GM23338 (cell line): ENCODE measurements around the gene PID1. TPM values are rescaled to one million over a fixed set of nuclear protein-coding genes. Genes with fewer than 3 reads are reported as not detected.

Source experiments
- ATAC-seq: fragments of 200-7000 bp; cut with Tn5 transposase; 3 replicates; pipeline ENCODE4 v1.9.1; 2020
- DNase-seq: peaks from one replicate; pipeline ENCODE4 v3.0.0-alpha.2; 2015; ENCODE audit warnings: low spot score
- H2AFZ ChIP-seq: fragments of 200-600 bp; sonication (generic); 2 replicates; pipeline ENCODE4 v1.8.0; 2016; ENCODE audit warnings: antibody characterized with exemption, mild to moderate bottlenecking, moderate library complexity
- H3F3A ChIP-seq: fragments of 200-600 bp; sonication (generic); replicated peaks from 2 replicates; pipeline ENCODE4 v1.8.0; 2017; ENCODE audit warnings: antibody characterized with exemption, mixed run types, low read depth
- H3K27ac ChIP-seq: fragments of 200-600 bp; sonication (generic); 2 replicates; pipeline ENCODE4 v1.6.1; 2016; ENCODE audit warnings: low read depth
- H3K27me3 ChIP-seq: fragments of 200-600 bp; sonication (generic); 2 replicates; pipeline ENCODE4 v1.8.0; 2016; ENCODE audit warnings: mild to moderate bottlenecking, mixed run types, moderate library complexity; ENCODE audit not compliant: insufficient read depth
- H3K36me3 ChIP-seq: fragments of 200-600 bp; sonication (generic); 2 replicates; pipeline ENCODE4 v1.8.0; 2016; ENCODE audit warnings: mild to moderate bottlenecking; ENCODE audit not compliant: insufficient read depth
- H3K4me1 ChIP-seq: fragments of 200-600 bp; sonication (generic); 2 replicates; pipeline ENCODE4 v1.8.0; 2016; ENCODE audit warnings: mild to moderate bottlenecking, moderate library complexity; ENCODE audit not compliant: insufficient read depth
- H3K4me2 ChIP-seq: fragments of 200-600 bp; sonication (generic); 2 replicates; pipeline ENCODE4 v1.7.1; 2017; ENCODE audit warnings: mixed run types
- H3K4me3 ChIP-seq: fragments of 200-600 bp; sonication (generic); 2 replicates; pipeline ENCODE4 v1.6.1; 2016; ENCODE audit warnings: mixed run types
- H3K79me2 ChIP-seq: fragments of 200-600 bp; sonication (generic); replicated peaks from 2 replicates; pipeline ENCODE4 v1.8.0; 2017; ENCODE audit warnings: mild to moderate bottlenecking; ENCODE audit not compliant: insufficient read depth
- H3K9me2 ChIP-seq: fragments of 200-600 bp; sonication (generic); 2 replicates; pipeline ENCODE4 v1.8.0; 2017; ENCODE audit not compliant: insufficient read depth
- H4K20me1 ChIP-seq: fragments of 200-600 bp; sonication (generic); replicated peaks from 2 replicates; pipeline ENCODE4 v1.8.0; 2017; ENCODE audit warnings: mild to moderate bottlenecking; ENCODE audit not compliant: insufficient read depth
- H3K27ac Mint-ChIP-seq: 2 replicates; pipeline ENCODE4 v1.8.0; 2020; ENCODE audit warnings: inconsistent platforms, mild to moderate bottlenecking, moderate library complexity, mixed read lengths
- H3K27me3 Mint-ChIP-seq: 3 replicates; pipeline ENCODE4 v1.8.0; 2022; ENCODE audit warnings: low read depth, mild to moderate bottlenecking, moderate library complexity, mixed read lengths, inconsistent platforms; ENCODE audit not compliant: insufficient read depth, poor library complexity
- H3K36me3 Mint-ChIP-seq: 3 replicates; pipeline ENCODE4 v1.8.0; 2021; ENCODE audit warnings: low read depth, mild to moderate bottlenecking, inconsistent platforms, moderate library complexity, mixed read lengths
- H3K4me1 Mint-ChIP-seq: 3 replicates; pipeline ENCODE4 v1.8.0; 2020; ENCODE audit warnings: mild to moderate bottlenecking, inconsistent platforms, mixed read lengths
- H3K4me3 Mint-ChIP-seq: 3 replicates; pipeline ENCODE4 v1.8.0; 2021; ENCODE audit warnings: moderate library complexity, mild to moderate bottlenecking, inconsistent platforms, mixed read lengths
- H3K9me3 Mint-ChIP-seq: 3 replicates; pipeline ENCODE4 v1.8.0; 2020; ENCODE audit warnings: moderate library complexity, mild to moderate bottlenecking, inconsistent platforms, mixed read lengths
- CREB1 ChIP-seq: fragments of 250-450 bp; sonication (Bioruptor Pico); IDR thresholded peaks from 2 replicates; pipeline ENCODE4 v1.5.0; 2020; ENCODE audit warnings: low read depth, mild to moderate bottlenecking, moderate library complexity
- EZH2 ChIP-seq: fragments of 200-600 bp; sonication (generic); IDR thresholded peaks from one replicate; pipeline ENCODE4 v1.8.0; 2017; ENCODE audit warnings: antibody characterized with exemption, mild to moderate bottlenecking, low read depth; ENCODE audit not compliant: unreplicated experiment
- JUNB ChIP-seq: IDR thresholded peaks from one replicate; pipeline ENCODE4 v1.6.1; 2016; ENCODE audit warnings: antibody characterized with exemption; ENCODE audit not compliant: unreplicated experiment
- NANOG ChIP-seq: IDR thresholded peaks from 2 replicates; pipeline ENCODE4 v1.6.1; 2016; ENCODE audit warnings: antibody characterized with exemption, borderline replicate concordance
- STAT1 ChIP-seq: IDR thresholded peaks from one replicate; pipeline ENCODE4 v1.6.1; 2016; ENCODE audit warnings: antibody characterized with exemption; ENCODE audit not compliant: unreplicated experiment
- polyA plus RNA-seq: library from polyadenylated mRNA; unstranded; fragments of >200 nt; fragmentation: Nextera tagmentation; extraction: Ambion mirVana; gene quantifications from 2 replicates; pipeline ENCODE4 v1.2.1, GENCODE V29; 2016
- total RNA-seq: library from RNA; depleted of rRNA; stranded (reverse); fragments of >200 nt; shearing (Covaris generic); gene quantifications from 2 replicates; pipeline ENCODE4 v1.2.3, GENCODE V29; 2014
- TF ChIP-seq, protein P1 (sequence below), 2 experiments: fragments of 200-600 bp in 1 of 2; sonication (generic) in 1 of 2; conservative IDR thresholded peaks; 2 replicates each; pipeline versions ENCODE4 v1.5.1 to v1.6.1; 2016 to 2017; ENCODE audit warnings: antibody characterized with exemption in 2 of 2, low read depth in 2 of 2, mild to moderate bottlenecking in 2 of 2, moderate library complexity in 1 of 2
- TF ChIP-seq, protein P2 (sequence below): fragments of 250-450 bp; sonication (Bioruptor Pico); IDR thresholded peaks from 2 replicates; pipeline ENCODE4 v1.5.0; 2020; ENCODE audit warnings: mild to moderate bottlenecking, moderate library complexity
- TF ChIP-seq, protein P3 (sequence below): IDR thresholded peaks from 2 replicates; pipeline ENCODE4 v1.6.1; 2016; ENCODE audit warnings: antibody characterized with exemption

The PID1 gene
- total and polyA plus RNA-seq, 2 experiments from 2014 or later, result 1.7 to 2.4 TPM

DNA sequence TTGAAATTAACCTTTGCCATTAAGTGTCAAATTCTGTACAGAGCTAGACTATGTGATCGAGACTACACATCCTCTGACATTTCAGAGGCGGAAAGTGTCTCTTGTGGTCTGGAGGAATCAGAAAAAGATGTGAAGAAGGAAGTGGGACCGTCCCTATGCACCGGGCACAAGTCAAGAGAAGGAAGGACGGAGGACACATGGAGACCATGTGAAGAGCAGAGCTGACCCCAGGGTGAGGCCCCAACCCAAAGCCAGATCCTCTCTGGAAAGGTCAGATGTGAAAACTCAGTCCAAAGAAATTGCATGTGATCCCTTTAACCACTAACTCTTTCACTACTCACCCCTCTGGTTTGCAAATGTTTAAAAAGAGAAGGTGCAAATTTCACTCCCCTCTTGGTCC is 92.4 kb downstream of the PID1 start:
- H3K4me3 ChIP-seq, result no peak overlapping the region
- H3K4me2 ChIP-seq, result no peak overlapping the region
- no peak overlapping the region for H3K27ac ChIP-seq
- no peak overlapping the region for H2AFZ ChIP-seq
- H3K9me2 ChIP-seq, result peaks cover 21% of the 10 kb centered on the region
- TF ChIP-seq JUNB (no peak), STAT1 (no peak)
- TF ChIP-seq, protein P1, sequence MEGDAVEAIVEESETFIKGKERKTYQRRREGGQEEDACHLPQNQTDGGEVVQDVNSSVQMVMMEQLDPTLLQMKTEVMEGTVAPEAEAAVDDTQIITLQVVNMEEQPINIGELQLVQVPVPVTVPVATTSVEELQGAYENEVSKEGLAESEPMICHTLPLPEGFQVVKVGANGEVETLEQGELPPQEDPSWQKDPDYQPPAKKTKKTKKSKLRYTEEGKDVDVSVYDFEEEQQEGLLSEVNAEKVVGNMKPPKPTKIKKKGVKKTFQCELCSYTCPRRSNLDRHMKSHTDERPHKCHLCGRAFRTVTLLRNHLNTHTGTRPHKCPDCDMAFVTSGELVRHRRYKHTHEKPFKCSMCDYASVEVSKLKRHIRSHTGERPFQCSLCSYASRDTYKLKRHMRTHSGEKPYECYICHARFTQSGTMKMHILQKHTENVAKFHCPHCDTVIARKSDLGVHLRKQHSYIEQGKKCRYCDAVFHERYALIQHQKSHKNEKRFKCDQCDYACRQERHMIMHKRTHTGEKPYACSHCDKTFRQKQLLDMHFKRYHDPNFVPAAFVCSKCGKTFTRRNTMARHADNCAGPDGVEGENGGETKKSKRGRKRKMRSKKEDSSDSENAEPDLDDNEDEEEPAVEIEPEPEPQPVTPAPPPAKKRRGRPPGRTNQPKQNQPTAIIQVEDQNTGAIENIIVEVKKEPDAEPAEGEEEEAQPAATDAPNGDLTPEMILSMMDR (conservative IDR thresholded peaks at IDR 0.05; ENCODE audit: low read depth in 2 of 2), result no peak
- no peaks in the 10 kb centered on the region for H3K36me3 ChIP-seq
- ATAC-seq, result no peak
- no peak overlapping the region for H3K27ac Mint-ChIP-seq
- DNase-seq, result no peak
- peaks cover 5% of the 10 kb centered on the region for H3K27me3 Mint-ChIP-seq
- H3K9me3 Mint-ChIP-seq, result no peaks in the 10 kb centered on the region
- no peaks in the 10 kb centered on the region for H3K36me3 Mint-ChIP-seq
- H4K20me1 ChIP-seq, result no peaks in the 10 kb centered on the region
- peaks cover 7% of the 10 kb centered on the region; the same call in 1 of the 3 replicates for H3K4me1 Mint-ChIP-seq
- no peaks in the 10 kb centered on the region for H3K79me2 ChIP-seq
- H3K4me3 Mint-ChIP-seq, result no peak overlapping the region
- peaks cover 7% of the 10 kb centered on the region; the same call in 1 of the 2 replicates for H3K4me1 ChIP-seq
- no peaks in the 10 kb centered on the region for H3K27me3 ChIP-seq
- no peaks in the 10 kb centered on the region for H3F3A ChIP-seq

DNA sequence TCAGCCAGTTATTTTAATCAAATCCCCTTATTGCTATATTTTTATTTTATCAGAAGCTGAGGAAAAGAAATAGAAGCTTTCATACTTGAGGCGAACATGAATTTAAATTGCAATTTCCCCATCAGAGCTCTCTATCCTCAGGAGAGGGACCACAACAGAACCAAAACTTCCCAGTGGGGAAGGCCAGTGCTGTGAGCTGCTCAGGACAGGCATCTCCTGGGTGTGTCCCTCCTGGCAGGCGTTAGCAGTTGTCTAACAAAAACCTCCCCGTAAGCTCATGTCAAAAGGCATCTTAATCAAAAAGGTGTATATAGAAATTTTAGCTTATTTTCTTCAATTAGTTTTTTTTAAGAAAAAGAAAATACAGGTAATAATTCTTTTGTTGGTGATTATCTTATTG is 93.0 kb downstream of the PID1 start:
- H3K27me3 Mint-ChIP-seq, result peaks cover 5% of the 10 kb centered on the region
- H3K4me1 Mint-ChIP-seq, result peaks cover 7% of the 10 kb centered on the region; the same call in 1 of the 3 replicates
- no peaks in the 10 kb centered on the region for H4K20me1 ChIP-seq
- no peak overlapping the region for H3K27ac Mint-ChIP-seq
- no peaks in the 10 kb centered on the region for H3K27me3 ChIP-seq
- no peaks in the 10 kb centered on the region for H3K36me3 ChIP-seq
- H3K4me3 ChIP-seq, result no peak overlapping the region
- H2AFZ ChIP-seq, result no peak overlapping the region
- peaks cover 7% of the 10 kb centered on the region; the same call in 1 of the 2 replicates for H3K4me1 ChIP-seq
- no peak overlapping the region for H3K4me3 Mint-ChIP-seq
- peaks cover 19% of the 10 kb centered on the region for H3K9me2 ChIP-seq
- ATAC-seq, result no peak
- H3K4me2 ChIP-seq, result no peak overlapping the region
- no peak for DNase-seq
- 0 out of 3 replicates have a peak, but pooled peaks cover 4% of the 10 kb centered on the region for H3K9me3 Mint-ChIP-seq
- H3F3A ChIP-seq, result no peaks in the 10 kb centered on the region
- no peak overlapping the region for H3K27ac ChIP-seq
- no peaks in the 10 kb centered on the region for H3K79me2 ChIP-seq
- H3K36me3 Mint-ChIP-seq, result no peaks in the 10 kb centered on the region; the same call in 2 of the 3 replicates
- TF ChIP-seq, protein P2, sequence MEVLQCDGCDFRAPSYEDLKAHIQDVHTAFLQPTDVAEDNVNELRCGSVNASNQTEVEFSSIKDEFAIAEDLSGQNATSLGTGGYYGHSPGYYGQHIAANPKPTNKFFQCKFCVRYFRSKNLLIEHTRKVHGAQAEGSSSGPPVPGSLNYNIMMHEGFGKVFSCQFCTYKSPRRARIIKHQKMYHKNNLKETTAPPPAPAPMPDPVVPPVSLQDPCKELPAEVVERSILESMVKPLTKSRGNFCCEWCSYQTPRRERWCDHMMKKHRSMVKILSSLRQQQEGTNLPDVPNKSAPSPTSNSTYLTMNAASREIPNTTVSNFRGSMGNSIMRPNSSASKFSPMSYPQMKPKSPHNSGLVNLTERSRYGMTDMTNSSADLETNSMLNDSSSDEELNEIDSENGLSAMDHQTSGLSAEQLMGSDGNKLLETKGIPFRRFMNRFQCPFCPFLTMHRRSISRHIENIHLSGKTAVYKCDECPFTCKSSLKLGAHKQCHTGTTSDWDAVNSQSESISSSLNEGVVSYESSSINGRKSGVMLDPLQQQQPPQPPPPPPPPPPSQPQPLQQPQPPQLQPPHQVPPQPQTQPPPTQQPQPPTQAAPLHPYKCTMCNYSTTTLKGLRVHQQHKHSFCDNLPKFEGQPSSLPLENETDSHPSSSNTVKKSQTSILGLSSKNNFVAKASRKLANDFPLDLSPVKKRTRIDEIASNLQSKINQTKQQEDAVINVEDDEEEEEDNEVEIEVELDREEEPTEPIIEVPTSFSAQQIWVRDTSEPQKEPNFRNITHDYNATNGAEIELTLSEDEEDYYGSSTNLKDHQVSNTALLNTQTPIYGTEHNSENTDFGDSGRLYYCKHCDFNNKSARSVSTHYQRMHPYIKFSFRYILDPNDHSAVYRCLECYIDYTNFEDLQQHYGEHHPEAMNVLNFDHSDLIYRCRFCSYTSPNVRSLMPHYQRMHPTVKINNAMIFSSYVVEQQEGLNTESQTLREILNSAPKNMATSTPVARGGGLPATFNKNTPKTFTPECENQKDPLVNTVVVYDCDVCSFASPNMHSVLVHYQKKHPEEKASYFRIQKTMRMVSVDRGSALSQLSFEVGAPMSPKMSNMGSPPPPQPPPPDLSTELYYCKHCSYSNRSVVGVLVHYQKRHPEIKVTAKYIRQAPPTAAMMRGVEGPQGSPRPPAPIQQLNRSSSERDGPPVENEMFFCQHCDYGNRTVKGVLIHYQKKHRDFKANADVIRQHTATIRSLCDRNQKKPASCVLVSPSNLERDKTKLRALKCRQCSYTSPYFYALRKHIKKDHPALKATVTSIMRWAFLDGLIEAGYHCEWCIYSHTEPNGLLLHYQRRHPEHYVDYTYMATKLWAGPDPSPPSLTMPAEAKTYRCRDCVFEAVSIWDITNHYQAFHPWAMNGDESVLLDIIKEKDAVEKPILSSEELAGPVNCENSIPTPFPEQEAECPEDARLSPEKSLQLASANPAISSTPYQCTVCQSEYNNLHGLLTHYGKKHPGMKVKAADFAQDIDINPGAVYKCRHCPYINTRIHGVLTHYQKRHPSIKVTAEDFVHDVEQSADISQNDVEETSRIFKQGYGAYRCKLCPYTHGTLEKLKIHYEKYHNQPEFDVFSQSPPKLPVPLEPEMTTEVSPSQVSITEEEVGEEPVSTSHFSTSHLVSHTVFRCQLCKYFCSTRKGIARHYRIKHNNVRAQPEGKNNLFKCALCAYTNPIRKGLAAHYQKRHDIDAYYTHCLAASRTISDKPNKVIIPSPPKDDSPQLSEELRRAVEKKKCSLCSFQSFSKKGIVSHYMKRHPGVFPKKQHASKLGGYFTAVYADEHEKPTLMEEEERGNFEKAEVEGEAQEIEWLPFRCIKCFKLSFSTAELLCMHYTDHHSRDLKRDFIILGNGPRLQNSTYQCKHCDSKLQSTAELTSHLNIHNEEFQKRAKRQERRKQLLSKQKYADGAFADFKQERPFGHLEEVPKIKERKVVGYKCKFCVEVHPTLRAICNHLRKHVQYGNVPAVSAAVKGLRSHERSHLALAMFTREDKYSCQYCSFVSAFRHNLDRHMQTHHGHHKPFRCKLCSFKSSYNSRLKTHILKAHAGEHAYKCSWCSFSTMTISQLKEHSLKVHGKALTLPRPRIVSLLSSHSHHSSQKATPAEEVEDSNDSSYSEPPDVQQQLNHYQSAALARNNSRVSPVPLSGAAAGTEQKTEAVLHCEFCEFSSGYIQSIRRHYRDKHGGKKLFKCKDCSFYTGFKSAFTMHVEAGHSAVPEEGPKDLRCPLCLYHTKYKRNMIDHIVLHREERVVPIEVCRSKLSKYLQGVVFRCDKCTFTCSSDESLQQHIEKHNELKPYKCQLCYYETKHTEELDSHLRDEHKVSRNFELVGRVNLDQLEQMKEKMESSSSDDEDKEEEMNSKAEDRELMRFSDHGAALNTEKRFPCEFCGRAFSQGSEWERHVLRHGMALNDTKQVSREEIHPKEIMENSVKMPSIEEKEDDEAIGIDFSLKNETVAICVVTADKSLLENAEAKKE (CRISPR knock-in tag), result no peak
- no peak for TF ChIP-seq STAT1
- TF ChIP-seq CREB1 (CRISPR knock-in tag), result no peak
- TF ChIP-seq, protein P3, sequence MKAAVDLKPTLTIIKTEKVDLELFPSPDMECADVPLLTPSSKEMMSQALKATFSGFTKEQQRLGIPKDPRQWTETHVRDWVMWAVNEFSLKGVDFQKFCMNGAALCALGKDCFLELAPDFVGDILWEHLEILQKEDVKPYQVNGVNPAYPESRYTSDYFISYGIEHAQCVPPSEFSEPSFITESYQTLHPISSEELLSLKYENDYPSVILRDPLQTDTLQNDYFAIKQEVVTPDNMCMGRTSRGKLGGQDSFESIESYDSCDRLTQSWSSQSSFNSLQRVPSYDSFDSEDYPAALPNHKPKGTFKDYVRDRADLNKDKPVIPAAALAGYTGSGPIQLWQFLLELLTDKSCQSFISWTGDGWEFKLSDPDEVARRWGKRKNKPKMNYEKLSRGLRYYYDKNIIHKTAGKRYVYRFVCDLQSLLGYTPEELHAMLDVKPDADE, result no peak
- TF ChIP-seq, protein P1 (conservative IDR thresholded peaks at IDR 0.05; ENCODE audit: low read depth in 2 of 2), result no peak
- no peak for TF ChIP-seq NANOG
- no peak for TF ChIP-seq EZH2
